Activated T-cell treated with anti-CD3 and anti-CD28 coated beads for 48 hours (primary cell): ENCODE data around the gene RAB39B.

Source experiments
- DNase-seq: peaks from one replicate; pipeline ENCODE4 v3.0.0-alpha.2; 2020; ENCODE audit warnings: low read depth

Gene RAB39B

GRCh38 chrX:155215443-155216178 lies 48.7 kb downstream of the RAB39B start:
- DNase-seq = no peak

DNA sequence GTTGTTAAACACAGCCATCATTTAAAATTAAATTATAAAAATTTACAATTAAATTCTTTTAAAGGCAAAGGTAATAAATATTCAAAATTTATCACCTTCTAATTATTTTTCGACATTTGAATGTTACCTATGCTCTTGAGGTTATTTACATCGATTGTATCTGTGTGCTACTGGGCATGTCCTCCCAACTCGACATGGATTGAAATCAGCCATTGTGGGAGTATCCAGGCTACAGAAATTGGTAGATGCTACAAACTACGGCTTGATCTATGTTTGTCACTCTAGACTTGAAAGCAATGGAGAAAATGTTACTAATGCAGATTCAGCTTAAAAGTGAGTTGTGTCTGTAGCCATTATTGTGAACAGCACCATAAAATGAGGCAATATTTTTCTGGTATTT lies 50.6 kb downstream of the RAB39B start:
- no peak for DNase-seq

- DNase-seq = no peak
Observed at GRCh38 chrX:155211208-155211607, 53.1 kb downstream of the RAB39B start.
